DND-41 (cell line): Measurements from ENCODE around the gene PTGFR.

Experiments used
- ATAC-seq: fragments of 200-7000 bp; cut with Tn5 transposase; 3 replicates; pipeline ENCODE4 v1.9.1; 2021; ENCODE audit warnings: low read depth; ENCODE audit not compliant: insufficient read depth
- DNase-seq: peaks from one replicate; pipeline ENCODE4 v3.0.0-alpha.2; 2020
- H2AFZ ChIP-seq: 2 replicates; pipeline ENCODE4 v1.6.0; 2012; ENCODE audit warnings: low read depth, low read length
- H3K27ac ChIP-seq: 2 replicates; pipeline ENCODE4 v1.5.1; 2012; ENCODE audit warnings: low read length, inconsistent platforms
- H3K27me3 ChIP-seq: fragments of 200-600 bp; sonication (generic); 2 replicates; pipeline ENCODE4 v1.6.0; 2012; ENCODE audit warnings: low read length, mild to moderate bottlenecking, inconsistent platforms; ENCODE audit not compliant: insufficient read depth, poor library complexity
- H3K36me3 ChIP-seq: 2 replicates; pipeline ENCODE4 v1.5.1; 2012; ENCODE audit warnings: low read length, inconsistent platforms; ENCODE audit not compliant: insufficient read depth
- H3K4me1 ChIP-seq: 2 replicates; pipeline ENCODE4 v1.5.1; 2012; ENCODE audit warnings: mild to moderate bottlenecking, low read length; ENCODE audit not compliant: insufficient read depth
- H3K4me2 ChIP-seq: 2 replicates; pipeline ENCODE4 v1.6.0; 2012; ENCODE audit warnings: mild to moderate bottlenecking, moderate library complexity, low read length, inconsistent platforms; ENCODE audit not compliant: insufficient read depth
- H3K4me3 ChIP-seq, 2 experiments: fragments of 200-600 bp in 1 of 2; shearing (Covaris generic) in 1 of 2; 2 replicates each; pipeline ENCODE4 v1.5.1; 2012 to 2016; ENCODE audit warnings: inconsistent platforms in 2 of 2, low read length in 2 of 2, mild to moderate bottlenecking in 2 of 2, low read depth in 1 of 2, moderate library complexity in 1 of 2
- H3K79me2 ChIP-seq: 2 replicates; pipeline ENCODE4 v1.6.0; 2012; ENCODE audit warnings: low read length, inconsistent platforms; ENCODE audit not compliant: insufficient read depth
- H3K9ac ChIP-seq: 2 replicates; pipeline ENCODE4 v1.6.0; 2012; ENCODE audit warnings: low read depth, mild to moderate bottlenecking, inconsistent platforms, low read length, moderate library complexity
- H3K9me3 ChIP-seq: 2 replicates; pipeline ENCODE4 v1.5.1; 2012; ENCODE audit warnings: low read length, moderate library complexity, mild to moderate bottlenecking, inconsistent platforms; ENCODE audit not compliant: insufficient read depth, severe bottlenecking
- H4K20me1 ChIP-seq: 2 replicates; pipeline ENCODE4 v1.6.0; 2012; ENCODE audit warnings: low read length; ENCODE audit not compliant: insufficient read depth
- EZH2 ChIP-seq: IDR thresholded peaks from 3 replicates; pipeline ENCODE4 v1.6.1; 2012; ENCODE audit warnings: borderline replicate concordance, low read depth, mild to moderate bottlenecking, moderate library complexity, low read length, inconsistent platforms; ENCODE audit not compliant: severe bottlenecking
- TF ChIP-seq, protein P1 (sequence below): IDR thresholded peaks from 2 replicates; pipeline ENCODE4 v1.5.1; 2012; ENCODE audit warnings: borderline replicate concordance, low read length, moderate library complexity, mild to moderate bottlenecking; ENCODE audit not compliant: poor library complexity, severe bottlenecking; ENCODE audit errors: extremely low read depth

PTGFR gene

DNA sequence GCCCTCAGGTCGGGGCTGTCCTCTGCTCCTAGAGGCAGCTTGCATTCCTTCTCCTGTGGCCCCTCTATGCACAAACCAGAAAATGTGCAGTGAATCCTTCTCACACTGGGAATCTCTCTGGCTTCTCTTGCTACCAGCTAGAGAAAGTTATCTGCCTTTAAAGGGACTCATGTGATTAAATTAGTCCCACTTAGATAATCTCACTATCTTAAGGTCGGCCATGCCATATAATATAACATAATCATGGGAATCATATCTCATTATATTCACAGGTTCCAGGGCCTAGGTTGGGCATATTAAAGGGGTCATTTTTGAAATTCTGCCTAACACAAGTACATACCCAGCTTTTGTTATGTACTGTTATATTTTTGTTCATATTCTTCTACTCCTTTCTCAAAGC lies 31.4 kb downstream of the PTGFR start:
- H3K27ac ChIP-seq, result no peak overlapping the region
- H2AFZ ChIP-seq, result no peak overlapping the region
- H3K9me3 ChIP-seq, result no peaks in the 10 kb centered on the region
- TF ChIP-seq, protein P1, sequence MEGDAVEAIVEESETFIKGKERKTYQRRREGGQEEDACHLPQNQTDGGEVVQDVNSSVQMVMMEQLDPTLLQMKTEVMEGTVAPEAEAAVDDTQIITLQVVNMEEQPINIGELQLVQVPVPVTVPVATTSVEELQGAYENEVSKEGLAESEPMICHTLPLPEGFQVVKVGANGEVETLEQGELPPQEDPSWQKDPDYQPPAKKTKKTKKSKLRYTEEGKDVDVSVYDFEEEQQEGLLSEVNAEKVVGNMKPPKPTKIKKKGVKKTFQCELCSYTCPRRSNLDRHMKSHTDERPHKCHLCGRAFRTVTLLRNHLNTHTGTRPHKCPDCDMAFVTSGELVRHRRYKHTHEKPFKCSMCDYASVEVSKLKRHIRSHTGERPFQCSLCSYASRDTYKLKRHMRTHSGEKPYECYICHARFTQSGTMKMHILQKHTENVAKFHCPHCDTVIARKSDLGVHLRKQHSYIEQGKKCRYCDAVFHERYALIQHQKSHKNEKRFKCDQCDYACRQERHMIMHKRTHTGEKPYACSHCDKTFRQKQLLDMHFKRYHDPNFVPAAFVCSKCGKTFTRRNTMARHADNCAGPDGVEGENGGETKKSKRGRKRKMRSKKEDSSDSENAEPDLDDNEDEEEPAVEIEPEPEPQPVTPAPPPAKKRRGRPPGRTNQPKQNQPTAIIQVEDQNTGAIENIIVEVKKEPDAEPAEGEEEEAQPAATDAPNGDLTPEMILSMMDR, result no peak
- no peak for TF ChIP-seq EZH2
- no peaks in the 10 kb centered on the region for H3K4me1 ChIP-seq
- no peak overlapping the region for H3K4me2 ChIP-seq
- H4K20me1 ChIP-seq, result no peaks in the 10 kb centered on the region
- H3K4me3 ChIP-seq, result no peak overlapping the region
- DNase-seq (no peak), ATAC-seq (no peak)
- no peaks in the 10 kb centered on the region for H3K79me2 ChIP-seq
- no peaks in the 10 kb centered on the region for H3K36me3 ChIP-seq
- H3K27me3 ChIP-seq, result no peaks in the 10 kb centered on the region
- no peak overlapping the region for H3K9ac ChIP-seq

DNA sequence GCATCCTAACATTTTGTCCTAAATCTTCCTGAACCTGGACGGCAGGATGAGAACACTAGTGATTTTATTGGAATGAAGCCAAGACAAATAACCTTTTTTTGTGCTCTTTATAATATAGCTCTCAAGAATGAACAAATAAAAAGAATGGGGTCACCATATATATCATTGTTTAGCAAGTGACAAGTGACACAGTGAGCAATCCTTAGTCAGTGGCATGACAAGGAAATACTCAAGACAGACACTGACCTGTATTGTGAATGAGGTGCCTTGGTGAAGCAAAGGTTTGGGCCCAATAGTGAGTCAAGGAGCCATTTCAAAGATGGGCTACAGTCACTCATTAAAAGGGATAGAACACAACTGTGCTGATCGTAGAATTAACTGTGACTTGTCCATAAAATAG lies 35.7 kb downstream of the PTGFR start:
- DNase-seq (no peak), ATAC-seq (no peak)
- no peak overlapping the region for H3K9ac ChIP-seq
- no peak overlapping the region for H2AFZ ChIP-seq
- H3K4me1 ChIP-seq, result no peaks in the 10 kb centered on the region
- H3K4me2 ChIP-seq, result no peak overlapping the region
- H3K9me3 ChIP-seq, result no peaks in the 10 kb centered on the region
- H3K27ac ChIP-seq, result no peak overlapping the region
- no peaks in the 10 kb centered on the region for H3K36me3 ChIP-seq
- H3K27me3 ChIP-seq, result no peaks in the 10 kb centered on the region
- TF ChIP-seq, protein P1, result no peak
- no peak for TF ChIP-seq EZH2
- no peak overlapping the region for H3K4me3 ChIP-seq
- no peaks in the 10 kb centered on the region for H3K79me2 ChIP-seq
- no peaks in the 10 kb centered on the region for H4K20me1 ChIP-seq

DNA sequence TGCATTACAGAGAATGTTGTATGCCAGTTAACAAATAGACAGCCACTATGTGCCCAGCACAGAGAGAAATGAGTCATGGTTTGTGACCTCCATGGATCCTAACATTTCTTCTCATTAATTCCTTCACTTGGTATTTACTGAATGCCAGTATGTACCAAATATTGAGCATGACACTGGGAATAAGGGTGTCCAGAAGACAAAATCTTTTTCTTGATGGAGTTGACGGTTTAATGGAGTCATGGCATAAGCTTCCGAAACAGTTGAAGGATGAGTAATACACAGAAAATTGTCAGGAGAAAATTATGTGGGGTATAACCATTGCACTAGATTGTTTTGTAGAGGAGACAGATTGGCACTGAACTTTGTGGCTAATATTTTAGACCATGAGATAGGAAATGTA lies 36.9 kb downstream of the PTGFR start:
- Histone ChIP-seq H3K27me3 (no peaks in the 10 kb centered on the region), H3K36me3 (no peaks in the 10 kb centered on the region), H3K4me3 (no peak overlapping the region), H3K9me3 (no peaks in the 10 kb centered on the region), H3K4me2 (no peak overlapping the region), H3K9ac (no peak overlapping the region), H3K4me1 (no peaks in the 10 kb centered on the region), H3K27ac (no peak overlapping the region), H4K20me1 (no peaks in the 10 kb centered on the region), H2AFZ (no peak overlapping the region), H3K79me2 (no peaks in the 10 kb centered on the region)
- ATAC-seq (no peak), DNase-seq (no peak)
- TF ChIP-seq, protein P1, result no peak
- TF ChIP-seq EZH2, result no peak

DNA sequence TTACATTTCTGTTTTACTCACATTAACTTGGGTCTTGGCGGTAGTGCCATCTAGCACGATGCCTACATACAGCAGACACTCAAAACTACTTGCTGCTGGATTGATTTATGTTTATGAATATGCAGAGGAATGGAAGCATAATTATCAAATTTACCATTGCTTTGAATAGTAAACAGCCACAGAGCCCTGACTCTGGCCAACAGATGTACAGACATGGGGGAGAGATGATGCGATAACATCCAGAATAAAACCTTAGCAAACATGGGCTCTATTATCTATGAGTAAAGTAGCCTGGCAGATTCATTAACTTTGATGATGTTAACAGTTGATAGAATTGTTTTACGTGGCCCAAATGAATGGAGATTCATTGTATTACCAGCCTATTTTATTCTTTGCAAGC lies 42.8 kb downstream of the PTGFR start:
- Histone ChIP-seq H3K79me2 (no peaks in the 10 kb centered on the region), H2AFZ (no peak overlapping the region), H3K4me3 (no peak overlapping the region), H3K27ac (no peak overlapping the region), H3K27me3 (no peaks in the 10 kb centered on the region), H3K4me2 (no peak overlapping the region), H3K36me3 (no peaks in the 10 kb centered on the region), H4K20me1 (no peaks in the 10 kb centered on the region), H3K9me3 (no peaks in the 10 kb centered on the region), H3K4me1 (no peaks in the 10 kb centered on the region), H3K9ac (no peak overlapping the region)
- ATAC-seq (no peak), DNase-seq (no peak)
- TF ChIP-seq, protein P1, result no peak
- TF ChIP-seq EZH2, result no peak
